ENCODE results near the gene MAGI2.

GRCh38 chr7:78011642-78012041 lies 1441.8 kb downstream of the MAGI2 start:
- TF ChIP-seq CTCF (IDR thresholded peaks at IDR 0.05) (no peak), POLR2A (IDR thresholded peaks at IDR 0.05) (no peak)

Measured in body of pancreas (tissue), 4 donors.